22Rv1 (cell line): ENCODE data around the gene TAPBPL.

Experiments used
- CTCF ChIP-seq: fragments of 450-650 bp; IDR thresholded peaks from 2 replicates; pipeline ENCODE4 v1.5.1; 2017; ENCODE audit warnings: mild to moderate bottlenecking
- ZFX ChIP-seq: fragments of 450-650 bp; IDR thresholded peaks from 2 replicates; pipeline ENCODE4 v1.6.1; 2017; ENCODE audit warnings: antibody characterized with exemption, borderline replicate concordance

- TF ChIP-seq CTCF (no peak), ZFX (no peak)
Measured at GRCh38 chr12:6463858-6464257, 12.0 kb downstream of the TAPBPL start.
